ENCODE measurements around the gene PKM.

PKM gene

GRCh38 chr15:72154316-72154715, 76.7 kb downstream of the PKM start:
- DNase-seq = no peak

GRCh38 chr15:72153269-72154000, 77.6 kb downstream of the PKM start:
- DNase-seq = no peak

All from NCI-H2081 (cell line).